ENCODE results near the gene OAS3. TPM values are rescaled to one million over a fixed set of nuclear protein-coding genes. Genes with fewer than 3 reads are reported as not detected.
A peak's percentile ranks its signal among the peaks of the same experiment; 100 is the strongest.

The OAS3 gene
- total RNA-seq, 1 experiment from 2014 or later, result 25.5 TPM

- TF ChIP-seq EZH2 (IDR thresholded peaks at IDR 0.05; ENCODE audit: low read length, unreplicated experiment) (no peak), EZH2phosphoT487 (IDR thresholded peaks at IDR 0.05; ENCODE audit: borderline replicate concordance, low read length) (no peak)
- TF ChIP-seq, protein P1, sequence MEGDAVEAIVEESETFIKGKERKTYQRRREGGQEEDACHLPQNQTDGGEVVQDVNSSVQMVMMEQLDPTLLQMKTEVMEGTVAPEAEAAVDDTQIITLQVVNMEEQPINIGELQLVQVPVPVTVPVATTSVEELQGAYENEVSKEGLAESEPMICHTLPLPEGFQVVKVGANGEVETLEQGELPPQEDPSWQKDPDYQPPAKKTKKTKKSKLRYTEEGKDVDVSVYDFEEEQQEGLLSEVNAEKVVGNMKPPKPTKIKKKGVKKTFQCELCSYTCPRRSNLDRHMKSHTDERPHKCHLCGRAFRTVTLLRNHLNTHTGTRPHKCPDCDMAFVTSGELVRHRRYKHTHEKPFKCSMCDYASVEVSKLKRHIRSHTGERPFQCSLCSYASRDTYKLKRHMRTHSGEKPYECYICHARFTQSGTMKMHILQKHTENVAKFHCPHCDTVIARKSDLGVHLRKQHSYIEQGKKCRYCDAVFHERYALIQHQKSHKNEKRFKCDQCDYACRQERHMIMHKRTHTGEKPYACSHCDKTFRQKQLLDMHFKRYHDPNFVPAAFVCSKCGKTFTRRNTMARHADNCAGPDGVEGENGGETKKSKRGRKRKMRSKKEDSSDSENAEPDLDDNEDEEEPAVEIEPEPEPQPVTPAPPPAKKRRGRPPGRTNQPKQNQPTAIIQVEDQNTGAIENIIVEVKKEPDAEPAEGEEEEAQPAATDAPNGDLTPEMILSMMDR (conservative IDR thresholded peaks at IDR 0.05; ENCODE audit: low read depth, low read length), result no peak
- POLR2A ChIA-PET (ENCODE audit: unreplicated experiment), result no interaction called here
- Histone ChIP-seq H3K9me3 (ENCODE audit: low read length) (no peaks in the 10 kb centered on the region), H3K4me1 (ENCODE audit: insufficient read depth, low read length) (0 out of 2 replicates have a peak, but pooled peaks cover 7% of the 10 kb centered on the region), H3K27ac (ENCODE audit: low read length) (no peak overlapping the region), H3K9ac (ENCODE audit: low read length) (no peak overlapping the region), H3K79me2 (ENCODE audit: low read length) (no peaks in the 10 kb centered on the region), H3K4me2 (ENCODE audit: low read length) (no peak overlapping the region), H3K9me2 (replicated peaks; ENCODE audit: low read length) (no peaks in the 10 kb centered on the region), H3K36me3 (ENCODE audit: low read depth, low read length) (no peaks in the 10 kb centered on the region), H2AFZ (ENCODE audit: low read length) (no peak overlapping the region), H3F3A (ENCODE audit: low read length, unreplicated experiment) (no peaks in the 10 kb centered on the region), H3K4me3 (ENCODE audit: low read length) (no peak overlapping the region), H3K27me3 (ENCODE audit: low read length) (no peaks in the 10 kb centered on the region), H4K20me1 (ENCODE audit: low read length) (no peaks in the 10 kb centered on the region)
- ATAC-seq (no peak), DNase-seq (no peak)
- intact Hi-C loops (cut with micrococcal nuclease), result no loop called here
- CTCF ChIA-PET, result no interaction called here
- no TSS peak for BruUV-seq (replicated peaks)
Measured at GRCh38 chr12:113003636-113004035, 65.4 kb downstream of the OAS3 start.

- ChIA-PET POLR2A (ENCODE audit: unreplicated experiment) (no interaction called here), CTCF (interaction anchor here (0.6 to 1.9 kb wide), 3 partner anchors 13 to 1392 kb away, joined by 3 to 18 read pairs (median 3); no protein-coding TSS in a partner anchor)
- H3K9ac ChIP-seq (ENCODE audit: low read length), result no peak overlapping the region
- H3K4me1 ChIP-seq (ENCODE audit: insufficient read depth, low read length), result 0 out of 2 replicates have a peak, but pooled peaks cover 7% of the 10 kb centered on the region
- DNase-seq (peak; percentile 45), ATAC-seq (no peak; the same call in 1 of the 2 replicates)
- TF ChIP-seq, protein P1 (conservative IDR thresholded peaks at IDR 0.05; ENCODE audit: low read depth, low read length), result peak; percentile 66
- TF ChIP-seq EZH2 (IDR thresholded peaks at IDR 0.05; ENCODE audit: low read length, unreplicated experiment), result no peak
- no peak for TF ChIP-seq EZH2phosphoT487 (IDR thresholded peaks at IDR 0.05; ENCODE audit: borderline replicate concordance, low read length)
- H3K9me2 ChIP-seq (replicated peaks; ENCODE audit: low read length), result no peaks in the 10 kb centered on the region
- no peaks in the 10 kb centered on the region for H4K20me1 ChIP-seq (ENCODE audit: low read length)
- no peaks in the 10 kb centered on the region for H3K79me2 ChIP-seq (ENCODE audit: low read length)
- no peak overlapping the region for H3K27ac ChIP-seq (ENCODE audit: low read length)
- no peaks in the 10 kb centered on the region for H3K36me3 ChIP-seq (ENCODE audit: low read depth, low read length)
- H3K4me2 ChIP-seq (ENCODE audit: low read length), result no peak overlapping the region
- intact Hi-C loops (cut with micrococcal nuclease), result loop anchor here (2.0 kb wide), 1 partner anchor 25 kb away; no protein-coding TSS in a partner anchor
- H2AFZ ChIP-seq (ENCODE audit: low read length), result no peak overlapping the region
- H3K9me3 ChIP-seq (ENCODE audit: low read length), result no peaks in the 10 kb centered on the region
- BruUV-seq (replicated peaks), result no TSS peak
- H3K4me3 ChIP-seq (ENCODE audit: low read length), result no peak overlapping the region
- no peaks in the 10 kb centered on the region for H3K27me3 ChIP-seq (ENCODE audit: low read length)
- no peaks in the 10 kb centered on the region for H3F3A ChIP-seq (ENCODE audit: low read length, unreplicated experiment)
Measured at GRCh38 chr12:113005762-113006161, 67.5 kb downstream of the OAS3 start.

- Histone ChIP-seq H2AFZ (ENCODE audit: low read length) (no peak overlapping the region), H3K36me3 (ENCODE audit: low read depth, low read length) (no peaks in the 10 kb centered on the region), H3K4me3 (ENCODE audit: low read length) (no peak overlapping the region), H3K27me3 (ENCODE audit: low read length) (no peaks in the 10 kb centered on the region), H3K9ac (ENCODE audit: low read length) (no peak overlapping the region), H3K4me2 (ENCODE audit: low read length) (no peak overlapping the region), H3K4me1 (ENCODE audit: insufficient read depth, low read length) (0 out of 2 replicates have a peak, but pooled peaks cover 7% of the 10 kb centered on the region), H3K79me2 (ENCODE audit: low read length) (no peaks in the 10 kb centered on the region), H3K27ac (ENCODE audit: low read length) (no peak overlapping the region), H3F3A (ENCODE audit: low read length, unreplicated experiment) (no peaks in the 10 kb centered on the region), H3K9me2 (replicated peaks; ENCODE audit: low read length) (no peaks in the 10 kb centered on the region), H3K9me3 (ENCODE audit: low read length) (0 out of 2 replicates have a peak, but pooled peaks cover 3% of the 10 kb centered on the region), H4K20me1 (ENCODE audit: low read length) (no peaks in the 10 kb centered on the region)
- TF ChIP-seq, protein P1 (conservative IDR thresholded peaks at IDR 0.05; ENCODE audit: low read depth, low read length), result no peak
- TF ChIP-seq EZH2 (IDR thresholded peaks at IDR 0.05; ENCODE audit: low read length, unreplicated experiment) (no peak), EZH2phosphoT487 (IDR thresholded peaks at IDR 0.05; ENCODE audit: borderline replicate concordance, low read length) (no peak)
- DNase-seq (no peak), ATAC-seq (no peak)
- CTCF ChIA-PET, result interaction anchor here (0.6 to 1.9 kb wide), 3 partner anchors 13 to 1391 kb away, joined by 3 to 18 read pairs (median 3); no protein-coding TSS in a partner anchor
- intact Hi-C loops (cut with micrococcal nuclease), result loop anchor here (2.0 kb wide), 1 partner anchor 25 kb away; no protein-coding TSS in a partner anchor
- POLR2A ChIA-PET (ENCODE audit: unreplicated experiment), result no interaction called here
- BruUV-seq (replicated peaks), result no TSS peak
Measured at GRCh38 chr12:113006206-113006605, 67.9 kb downstream of the OAS3 start.
